Endothelial cell (in vitro differentiated cells): Measurements from ENCODE around the gene ARCN1. TPM values are rescaled to one million over a fixed set of nuclear protein-coding genes. Genes with fewer than 3 reads are reported as not detected.
A peak's percentile ranks its signal among the peaks of the same experiment; 100 is the strongest.
"Not testable (repeated sequence)": the region's sequence is repeated elsewhere in the genome, so short reads cannot be mapped to it uniquely, and the experiment has no call there.

Source experiments
- DNase-seq: peaks from one replicate; pipeline ENCODE4 v3.0.0; 2021; ENCODE audit warnings: low spot score
- H3K27ac Mint-ChIP-seq: one replicate; pipeline ENCODE4 v1.8.0; 2021; ENCODE audit warnings: mixed read lengths, inconsistent platforms; ENCODE audit not compliant: unreplicated experiment
- H3K27me3 Mint-ChIP-seq: one replicate; pipeline ENCODE4 v1.8.0; 2021; ENCODE audit warnings: mild to moderate bottlenecking, moderate library complexity, mixed read lengths, inconsistent platforms; ENCODE audit not compliant: unreplicated experiment
- H3K36me3 Mint-ChIP-seq: one replicate; pipeline ENCODE4 v1.8.0; 2021; ENCODE audit warnings: mild to moderate bottlenecking, low read depth, mixed read lengths, inconsistent platforms; ENCODE audit not compliant: unreplicated experiment
- H3K4me1 Mint-ChIP-seq: one replicate; pipeline ENCODE4 v1.8.0; 2021; ENCODE audit warnings: mild to moderate bottlenecking, mixed read lengths, inconsistent platforms; ENCODE audit not compliant: unreplicated experiment
- H3K4me3 Mint-ChIP-seq: one replicate; pipeline ENCODE4 v1.8.0; 2021; ENCODE audit warnings: mild to moderate bottlenecking, mixed read lengths, inconsistent platforms; ENCODE audit not compliant: unreplicated experiment
- H3K9me3 Mint-ChIP-seq: one replicate; pipeline ENCODE4 v1.8.0; 2021; ENCODE audit warnings: mixed read lengths, inconsistent platforms; ENCODE audit not compliant: unreplicated experiment
- CTCF ChIP-seq: fragments of 200-600 bp; sonication (generic); IDR thresholded peaks from one replicate; pipeline ENCODE4 v1.5.0; 2021; ENCODE audit warnings: antibody characterized with exemption; ENCODE audit not compliant: unreplicated experiment
- total RNA-seq: library from RNA; stranded (reverse); fragmentation: NEBNext Ultra II Directional; extraction: Animal tissue kit (Norgen Biotek cat#: 25700); gene quantifications from one replicate; pipeline ENCODE4 v1.2.1, GENCODE V29; 2021; ENCODE audit not compliant: unreplicated experiment

ARCN1 gene
- total RNA-seq, 1 donor from 2014 or later = 145 TPM

- TF ChIP-seq CTCF = no peak
- H3K27ac Mint-ChIP-seq = no peak overlapping the region
Measured at GRCh38 chr11:118592616-118593367, 20.6 kb downstream of the ARCN1 start.

GRCh38 chr11:118594984-118595383, 22.8 kb downstream of the ARCN1 start:
- not testable (repeated sequence) for DNase-seq, H3K27ac Mint-ChIP-seq, H3K4me3 Mint-ChIP-seq, H3K4me1 Mint-ChIP-seq, H3K9me3 Mint-ChIP-seq, H3K27me3 Mint-ChIP-seq
- peaks cover 31% of the 10 kb centered on the region for H3K36me3 Mint-ChIP-seq

More at GRCh38 chr11:118592616-118593367, 20.6 kb downstream of the ARCN1 start:
- no peaks in the 10 kb centered on the region for H3K27me3 Mint-ChIP-seq
- H3K4me3 Mint-ChIP-seq = no peak overlapping the region
- DNase-seq = no peak
- no peaks in the 10 kb centered on the region for H3K4me1 Mint-ChIP-seq
- H3K9me3 Mint-ChIP-seq = no peaks in the 10 kb centered on the region
- peaks cover 29% of the 10 kb centered on the region for H3K36me3 Mint-ChIP-seq

- Mint-ChIP-seq H3K4me1 (no peaks in the 10 kb centered on the region), H3K27ac (no peak overlapping the region), H3K36me3 (peaks cover 33% of the 10 kb centered on the region), H3K4me3 (peak overlapping the region; percentile 25), H3K27me3 (no peaks in the 10 kb centered on the region), H3K9me3 (no peaks in the 10 kb centered on the region)
- DNase-seq = no peak
- no peak for TF ChIP-seq CTCF
Measured at GRCh38 chr11:118596224-118597146, 24.3 kb downstream of the ARCN1 start.

- H3K4me1 Mint-ChIP-seq = no peaks in the 10 kb centered on the region
- H3K36me3 Mint-ChIP-seq = peaks cover 42% of the 10 kb centered on the region
- no peak for TF ChIP-seq CTCF
- DNase-seq = no peak
- H3K4me3 Mint-ChIP-seq = no peak overlapping the region
- no peaks in the 10 kb centered on the region for H3K9me3 Mint-ChIP-seq
- no peak overlapping the region for H3K27ac Mint-ChIP-seq
- H3K27me3 Mint-ChIP-seq = no peaks in the 10 kb centered on the region
Measured at GRCh38 chr11:118597556-118597955, 25.3 kb downstream of the ARCN1 start.

- Mint-ChIP-seq H3K36me3 (peaks cover 27% of the 10 kb centered on the region), H3K27me3 (peaks cover 6% of the 10 kb centered on the region), H3K27ac (no peak overlapping the region), H3K4me1 (peaks cover 11% of the 10 kb centered on the region), H3K4me3 (peak overlapping the region; percentile 6), H3K9me3 (no peaks in the 10 kb centered on the region)
- no peak for TF ChIP-seq CTCF
- no peak for DNase-seq
Measured at GRCh38 chr11:118602331-118602730, 30.1 kb downstream of the ARCN1 start.

- Mint-ChIP-seq H3K36me3 (peaks cover 23% of the 10 kb centered on the region), H3K27me3 (peaks cover 12% of the 10 kb centered on the region), H3K4me1 (peaks cover 14% of the 10 kb centered on the region)
- H3K4me3 Mint-ChIP-seq, DNase-seq, H3K9me3 Mint-ChIP-seq, H3K27ac Mint-ChIP-seq: not testable (repeated sequence)
Measured at GRCh38 chr11:118603709-118604108, 31.5 kb downstream of the ARCN1 start.
